PC-3 (cell line): ENCODE measurements around the gene AMZ1. TPM values are rescaled to one million over a fixed set of nuclear protein-coding genes. Genes with fewer than 3 reads are reported as not detected.

Experiments
- ATAC-seq: fragments of 200-7000 bp; cut with Tn5 transposase; 2 replicates; pipeline ENCODE4 v1.9.1; 2020; ENCODE audit warnings: mild to moderate bottlenecking, moderate library complexity
- BruUV-seq: library from RNA; stranded (reverse); fragments of 400-500 nt; replicated peaks from 2 replicates; lab custom pipeline; 2021; lab: Mats Ljungman, UMichigan
- CTCF ChIA-PET: fragments of 300-600 bp; sonication (Branson Sonifier 250); formaldehyde crosslinking; loops from one replicate; lab custom pipeline; 2022; ENCODE audit warnings: antibody characterized with exemption; lab: Charles Lee
- POLR2A ChIA-PET: fragments of 300-600 bp; sonication (Branson Sonifier 250); formaldehyde crosslinking; loops from one replicate; lab custom pipeline; 2022; ENCODE audit warnings: antibody characterized with exemption; ENCODE audit not compliant: unreplicated experiment; lab: Charles Lee
- DNase-seq: peaks from one replicate; pipeline ENCODE4 v3.0.0-alpha.2; 2015
- H2AFZ ChIP-seq: fragments of 300-600 bp; sonication (generic); 2 replicates; pipeline ENCODE4 v1.6.0; 2016; ENCODE audit warnings: antibody characterized with exemption, low read length
- H3F3A ChIP-seq: fragments of 300-600 bp; sonication (generic); one replicate; pipeline ENCODE4 v1.6.0; 2017; ENCODE audit warnings: antibody characterized with exemption, low read length, control low read depth, mild to moderate bottlenecking; ENCODE audit not compliant: unreplicated experiment
- H3K27ac ChIP-seq: fragments of 300-600 bp; sonication (generic); 2 replicates; pipeline ENCODE4 v1.5.1; 2016; ENCODE audit warnings: mild to moderate bottlenecking, low read length
- H3K27me3 ChIP-seq: fragments of 300-600 bp; sonication (generic); 2 replicates; pipeline ENCODE4 v1.6.1; 2016; ENCODE audit warnings: low read length, mixed read lengths
- H3K36me3 ChIP-seq: fragments of 300-600 bp; sonication (generic); 2 replicates; pipeline ENCODE4 v1.6.1; 2016; ENCODE audit warnings: low read depth, mixed run types, low read length, mixed read lengths
- H3K4me1 ChIP-seq: fragments of 300-600 bp; sonication (generic); 2 replicates; pipeline ENCODE4 v1.5.1; 2016; ENCODE audit warnings: low read length; ENCODE audit not compliant: insufficient read depth
- H3K4me2 ChIP-seq: fragments of 300-600 bp; sonication (generic); 2 replicates; pipeline ENCODE4 v1.6.0; 2016; ENCODE audit warnings: low read length
- H3K4me3 ChIP-seq: fragments of 300-600 bp; sonication (generic); 2 replicates; pipeline ENCODE4 v1.5.1; 2016; ENCODE audit warnings: mild to moderate bottlenecking, low read length, mixed read lengths
- H3K79me2 ChIP-seq: fragments of 300-600 bp; sonication (generic); 2 replicates; pipeline ENCODE4 v1.6.1; 2017; ENCODE audit warnings: low read length, mixed read lengths
- H3K9ac ChIP-seq: fragments of 300-600 bp; sonication (generic); 2 replicates; pipeline ENCODE4 v1.6.0; 2016; ENCODE audit warnings: mild to moderate bottlenecking, low read length
- H3K9me2 ChIP-seq: fragments of 300-600 bp; sonication (generic); replicated peaks from 2 replicates; pipeline ENCODE4 v1.6.1; 2016; ENCODE audit warnings: mixed run types, low read length, mixed read lengths
- H3K9me3 ChIP-seq: fragments of 300-600 bp; sonication (generic); 2 replicates; pipeline ENCODE4 v1.6.1; 2016; ENCODE audit warnings: low read length, mixed read lengths
- H4K20me1 ChIP-seq: fragments of 300-600 bp; sonication (generic); 2 replicates; pipeline ENCODE4 v1.6.1; 2016; ENCODE audit warnings: low read length, mixed read lengths
- EZH2 ChIP-seq: fragments of 300-600 bp; sonication (generic); IDR thresholded peaks from one replicate; pipeline ENCODE4 v1.6.1; 2017; ENCODE audit warnings: antibody characterized with exemption, mild to moderate bottlenecking, low read length; ENCODE audit not compliant: unreplicated experiment
- EZH2phosphoT487 ChIP-seq: fragments of 300-600 bp; sonication (generic); IDR thresholded peaks from 2 replicates; pipeline ENCODE4 v1.6.1; 2018; ENCODE audit warnings: mild to moderate bottlenecking, antibody characterized with exemption, low read length, borderline replicate concordance
- intact Hi-C: fragments of 100-400 bp; cut with micrococcal nuclease; formaldehyde crosslinking; loops from 2 replicates; pipeline ENCODE4 v1.9.0; 2023
- total RNA-seq: library from RNA; depleted of rRNA; stranded (reverse); fragments of >200 nt; gene quantifications from 2 replicates; pipeline ENCODE4 v1.2.3, GENCODE V29; 2014
- TF ChIP-seq, protein P1 (sequence below): fragments of 300-600 bp; sonication (generic); conservative IDR thresholded peaks from 2 replicates; pipeline ENCODE4 v1.5.1; 2017; ENCODE audit warnings: antibody characterized with exemption, low read depth, mild to moderate bottlenecking, low read length

AMZ1 gene
- total RNA-seq, 1 experiment from 2014 or later: not detected

DNA sequence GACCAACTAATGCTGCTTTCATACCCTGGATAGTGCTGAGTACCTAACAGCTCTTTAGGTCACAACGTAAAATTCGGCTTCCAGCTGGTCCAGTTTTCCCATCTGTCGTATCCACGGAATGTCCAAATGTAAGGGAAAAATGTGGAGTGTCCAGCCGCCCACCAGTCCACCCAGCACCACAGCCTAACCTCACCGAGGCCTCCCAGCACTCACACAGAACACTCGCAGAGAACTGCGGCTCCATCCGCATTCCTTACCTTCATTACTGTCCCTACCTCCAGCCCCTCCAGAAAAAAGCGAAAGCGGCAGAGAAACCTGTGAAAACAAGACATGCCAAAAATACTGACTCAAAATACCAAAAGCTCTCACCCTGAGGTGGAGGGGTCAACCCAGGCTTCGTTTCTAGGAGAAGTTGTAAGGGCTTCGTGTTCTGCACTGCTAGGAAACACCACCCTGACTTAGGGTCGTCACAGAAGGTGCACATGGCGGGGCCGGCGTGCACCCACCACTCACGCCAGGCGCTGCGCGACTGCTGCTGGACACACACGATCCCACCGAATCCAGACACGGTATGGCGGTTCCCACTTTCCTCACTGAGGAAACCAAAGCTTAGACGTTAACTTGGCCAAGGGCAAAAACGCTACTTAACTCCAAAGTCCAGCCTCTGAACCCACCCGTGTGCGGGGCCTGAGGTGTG is 73.9 kb downstream of the AMZ1 start:
- H3K4me1 ChIP-seq: peaks cover 24% of the 10 kb centered on the region
- H3K27me3 ChIP-seq: no peaks in the 10 kb centered on the region
- H3K9me2 ChIP-seq: no peaks in the 10 kb centered on the region
- TF ChIP-seq EZH2 (no peak), EZH2phosphoT487 (no peak)
- TF ChIP-seq, protein P1, sequence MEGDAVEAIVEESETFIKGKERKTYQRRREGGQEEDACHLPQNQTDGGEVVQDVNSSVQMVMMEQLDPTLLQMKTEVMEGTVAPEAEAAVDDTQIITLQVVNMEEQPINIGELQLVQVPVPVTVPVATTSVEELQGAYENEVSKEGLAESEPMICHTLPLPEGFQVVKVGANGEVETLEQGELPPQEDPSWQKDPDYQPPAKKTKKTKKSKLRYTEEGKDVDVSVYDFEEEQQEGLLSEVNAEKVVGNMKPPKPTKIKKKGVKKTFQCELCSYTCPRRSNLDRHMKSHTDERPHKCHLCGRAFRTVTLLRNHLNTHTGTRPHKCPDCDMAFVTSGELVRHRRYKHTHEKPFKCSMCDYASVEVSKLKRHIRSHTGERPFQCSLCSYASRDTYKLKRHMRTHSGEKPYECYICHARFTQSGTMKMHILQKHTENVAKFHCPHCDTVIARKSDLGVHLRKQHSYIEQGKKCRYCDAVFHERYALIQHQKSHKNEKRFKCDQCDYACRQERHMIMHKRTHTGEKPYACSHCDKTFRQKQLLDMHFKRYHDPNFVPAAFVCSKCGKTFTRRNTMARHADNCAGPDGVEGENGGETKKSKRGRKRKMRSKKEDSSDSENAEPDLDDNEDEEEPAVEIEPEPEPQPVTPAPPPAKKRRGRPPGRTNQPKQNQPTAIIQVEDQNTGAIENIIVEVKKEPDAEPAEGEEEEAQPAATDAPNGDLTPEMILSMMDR: no peak
- no peaks in the 10 kb centered on the region for H4K20me1 ChIP-seq
- H2AFZ ChIP-seq: no peak overlapping the region
- DNase-seq (no peak), ATAC-seq (no peak)
- no peak overlapping the region for H3K27ac ChIP-seq
- H3K9ac ChIP-seq: no peak overlapping the region
- H3K9me3 ChIP-seq: no peaks in the 10 kb centered on the region
- BruUV-seq: no TSS peak
- H3K4me3 ChIP-seq: no peak overlapping the region
- peaks cover 14% of the 10 kb centered on the region for H3F3A ChIP-seq
- H3K79me2 ChIP-seq: peaks cover 14% of the 10 kb centered on the region
- no peaks in the 10 kb centered on the region for H3K36me3 ChIP-seq
- intact Hi-C loops: no loop called here
- H3K4me2 ChIP-seq: no peak overlapping the region
- CTCF ChIA-PET: no interaction called here
- POLR2A ChIA-PET: no interaction called here

DNA sequence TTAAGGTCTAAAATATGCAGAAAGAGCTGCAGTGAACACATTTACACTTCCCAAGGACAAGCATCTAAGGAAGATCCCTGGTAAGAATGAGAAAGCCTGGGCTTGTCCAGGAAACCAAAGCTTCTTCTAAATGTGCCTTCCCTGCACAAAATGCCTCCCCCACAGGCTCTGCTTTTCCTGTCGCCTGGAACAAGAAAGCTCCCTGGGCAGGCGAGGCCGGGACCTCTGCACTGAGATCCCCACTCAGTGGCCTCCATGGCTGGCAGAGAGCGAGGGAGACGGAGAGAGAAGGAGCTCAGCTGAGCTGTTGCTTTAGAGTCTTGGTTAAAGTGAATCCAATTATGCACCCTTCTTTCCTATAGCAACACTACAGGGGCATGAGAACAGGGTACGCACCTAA is 75.6 kb downstream of the AMZ1 start:
- no peak for ATAC-seq
- H3K4me1 ChIP-seq: peaks cover 10% of the 10 kb centered on the region
- H3K4me3 ChIP-seq: no peak overlapping the region
- ChIA-PET POLR2A (no interaction called here), CTCF (no interaction called here)
- peaks cover 14% of the 10 kb centered on the region for H3K79me2 ChIP-seq
- no TSS peak for BruUV-seq
- no peaks in the 10 kb centered on the region for H3K36me3 ChIP-seq
- no peaks in the 10 kb centered on the region for H4K20me1 ChIP-seq
- TF ChIP-seq EZH2phosphoT487 (no peak), EZH2 (no peak)
- TF ChIP-seq, protein P1: no peak
- no peaks in the 10 kb centered on the region for H3K27me3 ChIP-seq
- H3K27ac ChIP-seq: no peak overlapping the region
- no peak for DNase-seq
- H2AFZ ChIP-seq: no peak overlapping the region
- no peak overlapping the region for H3K4me2 ChIP-seq
- H3K9me2 ChIP-seq: no peaks in the 10 kb centered on the region
- no peak overlapping the region for H3K9ac ChIP-seq
- intact Hi-C loops: no loop called here
- H3K9me3 ChIP-seq: no peaks in the 10 kb centered on the region
- H3F3A ChIP-seq: peaks cover 2% of the 10 kb centered on the region

DNA sequence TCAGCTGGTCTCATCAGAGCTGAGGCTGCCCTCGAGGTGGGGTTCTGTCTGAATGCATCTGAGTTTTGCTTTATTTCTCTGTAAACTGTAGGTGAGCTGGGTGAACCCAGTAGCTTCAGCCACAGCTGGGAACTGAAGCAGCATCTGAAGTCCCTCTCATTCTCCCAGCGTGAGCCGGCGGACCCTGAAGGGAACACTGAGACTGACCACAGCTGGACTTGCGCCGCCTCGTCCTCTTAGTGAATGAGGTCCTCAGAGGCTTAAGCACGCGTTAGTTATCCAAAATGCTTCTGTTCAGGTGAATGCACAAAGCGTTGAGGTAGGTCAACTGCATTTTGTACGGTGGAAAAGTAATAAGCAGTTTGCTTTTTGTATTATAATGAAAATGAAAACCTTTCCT is 76.6 kb downstream of the AMZ1 start:
- H3K27me3 ChIP-seq: no peaks in the 10 kb centered on the region
- H3K27ac ChIP-seq: no peak overlapping the region
- H3K9me3 ChIP-seq: no peaks in the 10 kb centered on the region
- intact Hi-C loops: no loop called here
- H3K36me3 ChIP-seq: no peaks in the 10 kb centered on the region; the same call in 1 of the 2 replicates
- DNase-seq (no peak), ATAC-seq (no peak)
- H3K4me2 ChIP-seq: no peak overlapping the region
- H3K4me1 ChIP-seq: peaks cover 1% of the 10 kb centered on the region; the same call in 1 of the 2 replicates
- no peaks in the 10 kb centered on the region for H3K9me2 ChIP-seq
- no peak overlapping the region for H3K4me3 ChIP-seq
- H4K20me1 ChIP-seq: no peaks in the 10 kb centered on the region
- POLR2A ChIA-PET: no interaction called here
- CTCF ChIA-PET: no interaction called here
- TF ChIP-seq EZH2phosphoT487 (no peak), EZH2 (no peak)
- TF ChIP-seq, protein P1: no peak
- peaks cover 9% of the 10 kb centered on the region for H3K79me2 ChIP-seq
- no TSS peak for BruUV-seq
- no peak overlapping the region for H2AFZ ChIP-seq
- H3K9ac ChIP-seq: no peak overlapping the region
- H3F3A ChIP-seq: no peaks in the 10 kb centered on the region
